ENCODE results near the gene NTHL1. TPM values are rescaled to one million over a fixed set of nuclear protein-coding genes. Genes with fewer than 3 reads are reported as not detected.

Gene NTHL1
- total and polyA plus RNA-seq, 2 donors (not counting 3 experiments of a cell fraction or from before 2014, with no cell fraction given), result 39.8 to 65.8 TPM

GRCh38 chr16:2028620-2029220 is 18.9 kb downstream of the NTHL1 start:
- Histone ChIP-seq H4K20me1 (replicated peaks; ENCODE audit: control insufficient read depth, extremely low read depth, insufficient read depth, low read length) (no peaks in the 10 kb centered on the region), H3K4me3 (replicated peaks in 1 of 3; ENCODE audit: insufficient read depth in 1 of 3, low read depth in 1 of 3, low read length in 3 of 3) (no peak overlapping the region), H3K9ac (replicated peaks; ENCODE audit: extremely low read depth, insufficient read depth, low read length) (no peak overlapping the region), H3K9me1 (replicated peaks; ENCODE audit: control insufficient read depth, extremely low read depth, insufficient read depth, low read length) (no peaks in the 10 kb centered on the region), H3K4me1 (ENCODE audit: control insufficient read depth, extremely low read depth, insufficient read depth, low read length) (peaks cover 40% of the 10 kb centered on the region), H3K27me3 (ENCODE audit: control insufficient read depth in 2 of 2, insufficient read depth in 2 of 2, low read length in 2 of 2) (no peaks in the 10 kb centered on the region), H3K36me3 (ENCODE audit: control insufficient read depth in 2 of 2, extremely low read depth in 1 of 2, insufficient read depth in 2 of 2, low read length in 2 of 2) (no peaks in the 10 kb centered on the region), H3K27ac (ENCODE audit: insufficient read depth, low read depth, low read length) (no peak overlapping the region), H3K9me3 (replicated peaks; ENCODE audit: control insufficient read depth, insufficient read depth, low read length) (no peaks in the 10 kb centered on the region), H3K79me2 (ENCODE audit: control insufficient read depth, insufficient read depth, low read length) (peaks cover 16% of the 10 kb centered on the region), H2AFZ (ENCODE audit: low read depth, low read length) (no peak overlapping the region), H3K4me2 (ENCODE audit: insufficient read depth, low read length) (no peak overlapping the region)
- dilution Hi-C loops (cut with MboI; ENCODE audit: extremely low pct_ligation_motif_present, low sequenced_read_pairs) (loop anchor here (25.0 kb wide), 1 partner anchor 134 kb away; the partner anchor contains the start of gene TRAF7), intact Hi-C loops (cut with micrococcal nuclease) (no loop called here)
- ChIA-PET CTCF (interaction anchor here (0.9 to 1.6 kb wide), 3 partner anchors 16 to 27 kb away, joined by 3 to 5 read pairs (median 4); partner anchors contain the start of genes NTHL1 and TSC2), POLR2A (no interaction called here)
- DNase-seq (ENCODE audit: low read depth, low spot score) (no peak), FAIRE-seq (no peak)
- no TSS peak for BruUV-seq (replicated peaks)
- no peak for TF ChIP-seq JUN (IDR thresholded peaks at IDR 0.05; ENCODE audit: borderline replicate concordance, insufficient read depth, insufficient read length, low read depth)
- no peak for TF ChIP-seq EZH2 (IDR thresholded peaks at IDR 0.05; ENCODE audit: borderline replicate concordance, low read depth, low read length, severe bottlenecking)
- TF ChIP-seq POLR2A (IDR thresholded peaks at IDR 0.05; ENCODE audit: low read depth, low read length), result no peak
- no peak for TF ChIP-seq GATA2 (IDR thresholded peaks at IDR 0.05; ENCODE audit: insufficient read depth, insufficient read length, low read depth, low read length)
- no peak for TF ChIP-seq MYC (IDR thresholded peaks at IDR 0.05; ENCODE audit: low read depth, low read length)
- no peak for TF ChIP-seq CTCF (IDR thresholded peaks at IDR 0.05; ENCODE audit: extremely low read depth in 1 of 2, insufficient read depth in 1 of 2, low read depth in 1 of 2, low read length in 2 of 2)
- no peak for TF ChIP-seq MAX (IDR thresholded peaks at IDR 0.05; ENCODE audit: insufficient read depth, insufficient read length)

All from endothelial cell of umbilical vein (primary cell).